Measurements from ENCODE around the gene TP53BP1. TPM values are rescaled to one million over a fixed set of nuclear protein-coding genes. Genes with fewer than 3 reads are reported as not detected.

The TP53BP1 gene
- polyA plus RNA-seq, 1 donor from 2014 or later = 98.7 TPM

DNA sequence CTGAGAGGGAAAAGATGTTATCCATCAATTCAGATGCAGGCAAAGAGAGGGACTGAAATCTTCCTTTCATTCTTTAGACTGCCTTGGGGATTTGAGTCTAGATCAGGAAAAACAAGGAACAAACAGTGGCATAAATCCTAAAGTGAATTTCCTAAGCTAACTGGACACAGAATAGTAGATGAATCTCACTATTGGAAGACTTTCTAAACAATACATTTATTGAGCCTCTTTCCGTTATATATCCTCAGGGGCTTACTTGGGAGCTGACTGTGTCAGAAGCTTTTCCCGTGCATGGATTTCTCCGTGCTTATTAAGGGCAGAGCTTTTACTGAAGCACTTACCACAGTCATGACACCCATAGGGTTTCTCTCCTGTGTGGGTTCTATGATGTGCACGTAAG is 132.1 kb downstream of the TP53BP1 start:
- Histone ChIP-seq H3K27ac (ENCODE audit: low read length) (no peak overlapping the region), H3K4me3 (ENCODE audit: low read length) (no peak overlapping the region), H3K9ac (ENCODE audit: low read length) (no peak overlapping the region), H3K4me2 (ENCODE audit: low read length) (no peak overlapping the region), H4K20me1 (ENCODE audit: insufficient read depth) (no peaks in the 10 kb centered on the region), H2AFZ (ENCODE audit: low read depth, low read length) (no peak overlapping the region), H3K9me2 (ENCODE audit: insufficient read depth, low read length) (no peaks in the 10 kb centered on the region), H3K36me3 (ENCODE audit: insufficient read depth, low read length) (peaks cover 44% of the 10 kb centered on the region), H3F3A (ENCODE audit: insufficient read depth, low read length, poor library complexity, severe bottlenecking) (no peaks in the 10 kb centered on the region), H3K27me3 (ENCODE audit: insufficient read depth, low read depth, low read length) (no peaks in the 10 kb centered on the region), H3K9me3 (ENCODE audit: low read length) (peaks cover 15% of the 10 kb centered on the region), H3K79me2 (replicated peaks; ENCODE audit: insufficient read depth, low read length) (peaks cover 19% of the 10 kb centered on the region)
- no peak for TF ChIP-seq RAD21 (conservative IDR thresholded peaks at IDR 0.05)
- TF ChIP-seq TAF1 (IDR thresholded peaks at IDR 0.05; ENCODE audit: low read depth) = no peak
- TF ChIP-seq EZH2 (IDR thresholded peaks at IDR 0.05; ENCODE audit: borderline replicate concordance, insufficient read depth, low read length, poor library complexity, severe bottlenecking) = no peak
- TF ChIP-seq EP300 (conservative IDR thresholded peaks at IDR 0.05; ENCODE audit: poor library complexity, severe bottlenecking) = no peak
- TF ChIP-seq, protein P1, sequence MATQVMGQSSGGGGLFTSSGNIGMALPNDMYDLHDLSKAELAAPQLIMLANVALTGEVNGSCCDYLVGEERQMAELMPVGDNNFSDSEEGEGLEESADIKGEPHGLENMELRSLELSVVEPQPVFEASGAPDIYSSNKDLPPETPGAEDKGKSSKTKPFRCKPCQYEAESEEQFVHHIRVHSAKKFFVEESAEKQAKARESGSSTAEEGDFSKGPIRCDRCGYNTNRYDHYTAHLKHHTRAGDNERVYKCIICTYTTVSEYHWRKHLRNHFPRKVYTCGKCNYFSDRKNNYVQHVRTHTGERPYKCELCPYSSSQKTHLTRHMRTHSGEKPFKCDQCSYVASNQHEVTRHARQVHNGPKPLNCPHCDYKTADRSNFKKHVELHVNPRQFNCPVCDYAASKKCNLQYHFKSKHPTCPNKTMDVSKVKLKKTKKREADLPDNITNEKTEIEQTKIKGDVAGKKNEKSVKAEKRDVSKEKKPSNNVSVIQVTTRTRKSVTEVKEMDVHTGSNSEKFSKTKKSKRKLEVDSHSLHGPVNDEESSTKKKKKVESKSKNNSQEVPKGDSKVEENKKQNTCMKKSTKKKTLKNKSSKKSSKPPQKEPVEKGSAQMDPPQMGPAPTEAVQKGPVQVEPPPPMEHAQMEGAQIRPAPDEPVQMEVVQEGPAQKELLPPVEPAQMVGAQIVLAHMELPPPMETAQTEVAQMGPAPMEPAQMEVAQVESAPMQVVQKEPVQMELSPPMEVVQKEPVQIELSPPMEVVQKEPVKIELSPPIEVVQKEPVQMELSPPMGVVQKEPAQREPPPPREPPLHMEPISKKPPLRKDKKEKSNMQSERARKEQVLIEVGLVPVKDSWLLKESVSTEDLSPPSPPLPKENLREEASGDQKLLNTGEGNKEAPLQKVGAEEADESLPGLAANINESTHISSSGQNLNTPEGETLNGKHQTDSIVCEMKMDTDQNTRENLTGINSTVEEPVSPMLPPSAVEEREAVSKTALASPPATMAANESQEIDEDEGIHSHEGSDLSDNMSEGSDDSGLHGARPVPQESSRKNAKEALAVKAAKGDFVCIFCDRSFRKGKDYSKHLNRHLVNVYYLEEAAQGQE (IDR thresholded peaks at IDR 0.05; ENCODE audit: borderline replicate concordance) = no peak
- TF ChIP-seq MXI1 (conservative IDR thresholded peaks at IDR 0.05; ENCODE audit: poor library complexity, severe bottlenecking) = no peak
- no peak for TF ChIP-seq POLR2AphosphoS5 (IDR thresholded peaks at IDR 0.05)
- TF ChIP-seq, protein P2, sequence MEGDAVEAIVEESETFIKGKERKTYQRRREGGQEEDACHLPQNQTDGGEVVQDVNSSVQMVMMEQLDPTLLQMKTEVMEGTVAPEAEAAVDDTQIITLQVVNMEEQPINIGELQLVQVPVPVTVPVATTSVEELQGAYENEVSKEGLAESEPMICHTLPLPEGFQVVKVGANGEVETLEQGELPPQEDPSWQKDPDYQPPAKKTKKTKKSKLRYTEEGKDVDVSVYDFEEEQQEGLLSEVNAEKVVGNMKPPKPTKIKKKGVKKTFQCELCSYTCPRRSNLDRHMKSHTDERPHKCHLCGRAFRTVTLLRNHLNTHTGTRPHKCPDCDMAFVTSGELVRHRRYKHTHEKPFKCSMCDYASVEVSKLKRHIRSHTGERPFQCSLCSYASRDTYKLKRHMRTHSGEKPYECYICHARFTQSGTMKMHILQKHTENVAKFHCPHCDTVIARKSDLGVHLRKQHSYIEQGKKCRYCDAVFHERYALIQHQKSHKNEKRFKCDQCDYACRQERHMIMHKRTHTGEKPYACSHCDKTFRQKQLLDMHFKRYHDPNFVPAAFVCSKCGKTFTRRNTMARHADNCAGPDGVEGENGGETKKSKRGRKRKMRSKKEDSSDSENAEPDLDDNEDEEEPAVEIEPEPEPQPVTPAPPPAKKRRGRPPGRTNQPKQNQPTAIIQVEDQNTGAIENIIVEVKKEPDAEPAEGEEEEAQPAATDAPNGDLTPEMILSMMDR (IDR thresholded peaks at IDR 0.05; ENCODE audit: poor library complexity, severe bottlenecking) = no peak
- TF ChIP-seq SMC3 (conservative IDR thresholded peaks at IDR 0.05; ENCODE audit: poor library complexity) = no peak

Other genes with a start within 250 kb of the TP53BP1 start
- not detected in 2 replicates for gene TGM5, start 226.2 kb downstream of the TP53BP1 start, polyA plus RNA-seq
- not detected in 2 replicates for gene TGM7, start 190.9 kb downstream of the TP53BP1 start, polyA plus RNA-seq
- 10.3 TPM in 2 replicates for gene LCMT2, start 162.6 kb downstream of the TP53BP1 start, polyA plus RNA-seq
- 27.6 and 37.5 TPM in 2 replicates for gene ZSCAN29, start 122.1 kb downstream of the TP53BP1 start, polyA plus RNA-seq
- gene TUBGCP4, start 122.1 kb downstream of the TP53BP1 start, polyA plus RNA-seq = 4.6 and 13.0 TPM in 2 replicates
- gene MAP1A, start 24.5 kb upstream of the TP53BP1 start, polyA plus RNA-seq = 3.4 and 5.1 TPM in 2 replicates
- 27.3 and 29.6 TPM in 2 replicates for gene PPIP5K1, start 97.1 kb upstream of the TP53BP1 start, polyA plus RNA-seq
- 23.2 and 29.8 TPM in 2 replicates for gene CKMT1B, start 100.9 kb upstream of the TP53BP1 start, polyA plus RNA-seq
- 2.4 and 2.5 TPM in 2 replicates for gene STRC, start 125.6 kb upstream of the TP53BP1 start, polyA plus RNA-seq
- 2.0 and 4.5 TPM in 2 replicates for gene CATSPER2, start 155.7 kb upstream of the TP53BP1 start, polyA plus RNA-seq
- gene CKMT1A, start 200.7 kb upstream of the TP53BP1 start, polyA plus RNA-seq = 8.7 and 14.0 TPM in 2 replicates

All from neural cell (in vitro differentiated cells).